Fibroblast of mammary gland (primary cell): Measurements from ENCODE around the gene GORASP1.

Source experiments
- DNase-seq: peaks from one replicate; pipeline ENCODE4 v3.0.0-alpha.2; 2010; ENCODE audit warnings: low read depth
- H3K4me3 ChIP-seq: 2 replicates; pipeline ENCODE4 v1.5.1; 2011; ENCODE audit warnings: low read depth, mild to moderate bottlenecking, low read length, moderate library complexity; ENCODE audit not compliant: control insufficient read depth
- TF ChIP-seq, protein P1 (sequence below): conservative IDR thresholded peaks from 2 replicates; pipeline ENCODE4 v1.5.1; 2011; ENCODE audit warnings: low read depth, low read length, inconsistent platforms; ENCODE audit not compliant: control insufficient read depth, insufficient read depth

Gene GORASP1

GRCh38 chr3:39108200-39108710, 828 bp upstream of the GORASP1 start:
- TF ChIP-seq, protein P1, sequence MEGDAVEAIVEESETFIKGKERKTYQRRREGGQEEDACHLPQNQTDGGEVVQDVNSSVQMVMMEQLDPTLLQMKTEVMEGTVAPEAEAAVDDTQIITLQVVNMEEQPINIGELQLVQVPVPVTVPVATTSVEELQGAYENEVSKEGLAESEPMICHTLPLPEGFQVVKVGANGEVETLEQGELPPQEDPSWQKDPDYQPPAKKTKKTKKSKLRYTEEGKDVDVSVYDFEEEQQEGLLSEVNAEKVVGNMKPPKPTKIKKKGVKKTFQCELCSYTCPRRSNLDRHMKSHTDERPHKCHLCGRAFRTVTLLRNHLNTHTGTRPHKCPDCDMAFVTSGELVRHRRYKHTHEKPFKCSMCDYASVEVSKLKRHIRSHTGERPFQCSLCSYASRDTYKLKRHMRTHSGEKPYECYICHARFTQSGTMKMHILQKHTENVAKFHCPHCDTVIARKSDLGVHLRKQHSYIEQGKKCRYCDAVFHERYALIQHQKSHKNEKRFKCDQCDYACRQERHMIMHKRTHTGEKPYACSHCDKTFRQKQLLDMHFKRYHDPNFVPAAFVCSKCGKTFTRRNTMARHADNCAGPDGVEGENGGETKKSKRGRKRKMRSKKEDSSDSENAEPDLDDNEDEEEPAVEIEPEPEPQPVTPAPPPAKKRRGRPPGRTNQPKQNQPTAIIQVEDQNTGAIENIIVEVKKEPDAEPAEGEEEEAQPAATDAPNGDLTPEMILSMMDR: no peak
- peak overlapping the region; percentile 83 for H3K4me3 ChIP-seq
- DNase-seq: no peak

DNA sequence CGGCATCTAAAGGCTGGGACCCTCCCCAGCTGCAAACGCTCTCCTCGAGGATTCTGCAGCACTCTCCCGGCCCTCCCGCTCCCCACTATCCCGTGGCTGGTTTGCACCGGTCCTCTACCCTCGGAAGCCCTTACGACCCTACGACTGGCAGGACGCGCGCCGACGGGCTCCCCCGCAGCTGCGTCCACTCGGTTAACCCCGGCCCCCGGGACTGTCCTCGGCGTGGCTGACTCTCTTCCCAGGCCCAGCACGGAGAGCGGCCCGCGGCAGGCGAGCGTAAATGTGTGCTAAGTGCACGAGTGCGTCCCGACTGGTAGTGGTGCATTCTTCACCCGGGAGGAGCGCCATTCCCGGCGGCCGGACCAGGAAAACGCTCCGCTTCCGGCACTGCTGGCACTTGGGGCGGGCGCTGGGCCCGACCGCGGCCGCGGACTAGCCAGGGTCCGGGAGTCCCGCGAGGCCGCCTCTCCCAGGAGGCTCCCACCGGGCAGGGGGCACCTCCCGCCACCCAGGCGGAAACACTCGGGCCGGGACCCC, 508 bp downstream of the GORASP1 start:
- peak; percentile 38 for DNase-seq
- H3K4me3 ChIP-seq: peak overlapping the region; percentile 83
- TF ChIP-seq, protein P1: no peak

DNA sequence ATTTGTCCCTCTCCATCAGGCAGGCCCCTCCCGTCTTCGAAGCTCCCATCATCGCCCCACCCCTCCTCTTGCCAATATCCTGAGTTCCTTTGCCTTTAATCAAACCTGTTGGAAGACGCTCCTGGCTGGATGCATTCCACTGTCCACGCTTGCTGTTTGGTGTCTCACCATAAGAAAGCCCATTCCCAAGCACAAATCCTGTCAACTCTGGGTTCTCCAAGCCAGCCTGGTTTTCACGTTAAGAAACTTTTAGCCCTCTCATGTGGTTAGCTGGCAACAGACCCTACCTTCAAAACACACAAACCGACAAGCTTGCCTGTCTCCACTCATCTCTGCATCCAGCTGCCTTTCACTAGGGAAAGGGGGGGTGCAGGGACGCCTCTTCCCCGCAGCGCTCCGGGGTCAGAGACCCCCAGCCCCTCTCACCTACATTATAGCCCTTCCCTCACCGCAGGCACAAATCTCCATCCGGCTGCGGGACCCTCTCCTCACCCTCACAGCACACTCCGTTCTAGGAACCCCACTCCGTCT, 1.1 kb downstream of the GORASP1 start:
- peak overlapping the region; percentile 83 for H3K4me3 ChIP-seq
- TF ChIP-seq, protein P1: no peak
- peak; percentile 45 for DNase-seq

DNA sequence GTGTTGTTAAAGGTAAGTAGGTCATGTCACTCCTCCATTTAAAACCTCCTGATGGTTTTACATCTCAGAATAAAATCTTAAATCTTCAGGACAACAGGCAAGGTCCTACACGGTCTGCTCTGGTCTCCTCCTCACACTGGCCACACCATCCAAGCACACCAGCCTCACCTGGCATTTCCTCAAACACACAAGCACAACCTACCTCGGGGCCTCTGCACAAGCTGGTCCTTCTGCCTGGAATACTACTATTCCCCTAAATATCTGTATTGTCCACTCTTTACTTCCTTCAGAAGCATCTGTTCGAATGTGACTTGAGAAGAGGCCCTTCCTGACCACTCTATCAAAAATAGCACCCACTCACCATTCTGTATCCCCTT, 1.8 kb downstream of the GORASP1 start:
- TF ChIP-seq, protein P1: no peak
- no peak overlapping the region for H3K4me3 ChIP-seq
- DNase-seq: no peak

- TF ChIP-seq, protein P1: no peak
- H3K4me3 ChIP-seq: no peak overlapping the region
- DNase-seq: no peak
These were observed 2.3 kb downstream of the GORASP1 start for GRCh38 chr3:39104961-39105686.

GRCh38 chr3:39103791-39104552, 3.5 kb downstream of the GORASP1 start:
- TF ChIP-seq, protein P1: no peak
- no peak for DNase-seq
- no peak overlapping the region for H3K4me3 ChIP-seq
